T-helper 1 cell treated with Interleukin-12 subunit alpha and Interleukin-12 subunit beta and Interleukin-4 antibody, amounts not matched to agents 30 μg/mL and 1 μg/mL, for 36 hours (primary cell): Measurements from ENCODE around the gene FHOD1.

Experiments used
- H3K27ac Mint-ChIP-seq: one replicate; pipeline ENCODE4 v1.8.0; 2021; ENCODE audit warnings: mild to moderate bottlenecking, mixed read lengths
- H3K27me3 Mint-ChIP-seq: one replicate; pipeline ENCODE4 v1.8.0; 2021; ENCODE audit warnings: low read depth, mixed read lengths
- H3K36me3 Mint-ChIP-seq: one replicate; pipeline ENCODE4 v1.8.0; 2021; ENCODE audit warnings: low read depth, mixed read lengths
- H3K4me1 Mint-ChIP-seq: one replicate; pipeline ENCODE4 v1.8.0; 2021; ENCODE audit warnings: low read depth, mixed read lengths
- H3K4me3 Mint-ChIP-seq: one replicate; pipeline ENCODE4 v1.8.0; 2021; ENCODE audit warnings: mild to moderate bottlenecking, moderate library complexity, mixed read lengths
- H3K9me3 Mint-ChIP-seq: one replicate; pipeline ENCODE4 v1.8.0; 2021; ENCODE audit warnings: mixed read lengths

Gene FHOD1

DNA sequence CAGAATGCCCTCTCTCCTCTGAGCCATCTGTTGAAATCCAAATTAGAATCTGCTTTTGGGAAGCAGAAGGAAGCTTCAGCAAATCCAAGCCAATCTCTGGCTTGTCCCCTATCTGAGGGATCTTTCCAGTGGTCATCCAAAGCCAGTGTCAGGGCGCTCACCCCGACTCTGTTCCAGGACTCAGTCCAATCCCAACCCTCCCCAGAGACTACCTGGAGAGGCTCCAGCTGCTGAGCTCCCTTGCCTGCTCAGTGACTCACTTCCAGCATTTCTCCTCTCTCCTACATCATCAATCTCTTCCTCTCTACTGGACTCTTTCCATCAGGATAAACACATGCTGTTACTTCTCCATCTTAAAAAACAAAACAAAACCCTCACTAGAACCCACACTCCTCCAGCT lies 65.9 kb downstream of the FHOD1 start:
- H3K27me3 Mint-ChIP-seq: peaks cover 8% of the 10 kb centered on the region
- peaks cover 9% of the 10 kb centered on the region for H3K36me3 Mint-ChIP-seq
- no peaks in the 10 kb centered on the region for H3K9me3 Mint-ChIP-seq
- H3K27ac Mint-ChIP-seq: no peak overlapping the region
- peaks cover 29% of the 10 kb centered on the region for H3K4me1 Mint-ChIP-seq
- no peak overlapping the region for H3K4me3 Mint-ChIP-seq

DNA sequence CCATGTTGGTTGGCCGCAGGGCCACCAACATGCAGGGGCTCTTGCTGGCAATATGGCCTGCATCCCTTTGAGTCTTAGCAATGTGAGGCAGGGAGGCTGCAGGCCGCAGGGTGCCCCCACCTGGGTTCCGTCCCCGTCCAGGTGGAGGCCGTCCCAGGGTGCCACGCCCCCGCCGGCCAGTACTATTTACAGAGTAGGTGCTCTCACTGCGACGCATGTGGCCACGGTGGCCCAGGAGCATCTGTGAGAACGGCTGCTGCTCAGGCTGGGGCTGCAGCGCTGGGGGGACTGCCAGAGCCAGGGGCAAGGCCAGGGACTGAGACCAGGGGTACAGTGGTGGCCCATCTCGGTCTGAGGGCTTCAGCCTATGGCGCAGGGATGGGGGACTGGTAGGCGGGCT lies 67.1 kb downstream of the FHOD1 start:
- H3K4me1 Mint-ChIP-seq: peaks cover 32% of the 10 kb centered on the region
- H3K36me3 Mint-ChIP-seq: peaks cover 18% of the 10 kb centered on the region
- peaks cover 2% of the 10 kb centered on the region for H3K27me3 Mint-ChIP-seq
- H3K9me3 Mint-ChIP-seq: no peaks in the 10 kb centered on the region
- H3K27ac Mint-ChIP-seq: no peak overlapping the region
- no peak overlapping the region for H3K4me3 Mint-ChIP-seq

DNA sequence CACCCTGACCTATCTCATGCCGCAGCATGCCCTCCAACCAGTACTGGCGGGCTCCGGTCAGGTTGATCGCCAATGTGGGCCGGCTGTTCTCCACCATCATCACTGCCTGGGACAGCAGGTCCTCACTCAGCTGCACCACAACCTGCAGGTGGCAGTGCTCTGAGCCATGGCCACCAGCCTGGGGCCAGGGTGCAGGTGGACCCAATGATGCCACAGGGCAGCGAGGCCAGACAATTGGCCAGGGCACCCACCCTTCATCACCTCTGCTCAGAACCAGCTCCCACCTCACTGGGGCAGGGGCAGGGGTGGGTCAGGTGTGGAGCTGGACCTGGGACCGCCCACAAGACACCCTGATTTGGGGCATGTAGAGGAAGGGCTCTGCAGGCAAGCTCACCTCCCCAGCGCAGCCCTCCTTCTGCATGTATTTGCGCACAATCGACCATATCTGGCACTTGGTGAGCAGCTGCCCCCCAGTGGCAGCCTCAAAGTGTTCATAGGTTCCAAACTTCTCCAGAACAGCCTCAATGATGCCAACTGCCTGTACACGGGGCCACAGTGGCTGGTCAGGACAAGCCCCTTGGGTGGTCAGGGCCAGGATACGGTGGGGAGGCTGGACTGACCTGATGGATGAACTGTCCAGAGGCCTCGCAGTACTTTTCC lies 67.7 kb downstream of the FHOD1 start:
- Mint-ChIP-seq H3K27me3 (no peaks in the 10 kb centered on the region), H3K9me3 (no peaks in the 10 kb centered on the region), H3K4me3 (no peak overlapping the region), H3K27ac (no peak overlapping the region), H3K4me1 (peaks cover 32% of the 10 kb centered on the region), H3K36me3 (peaks cover 18% of the 10 kb centered on the region)
